HepG2 (cell line): Measurements from ENCODE around the gene STMN1. TPM values are rescaled to one million over a fixed set of nuclear protein-coding genes. Genes with fewer than 3 reads are reported as not detected.

ENCODE experiments used
- ATAC-seq: fragments of 200-7000 bp; cut with Tn5 transposase; 3 replicates; pipeline ENCODE4 v1.9.1; 2020; ENCODE audit warnings: mild to moderate bottlenecking, moderate library complexity
- BruUV-seq: library from RNA; stranded (reverse); fragments of 400-500 nt; replicated peaks from 2 replicates; lab custom pipeline; 2021; lab: Mats Ljungman, UMichigan
- CTCF ChIA-PET: fragments of 300-600 bp; formaldehyde crosslinking; extraction: SDS; loops from one replicate; lab custom pipeline; 2021; ENCODE audit warnings: low total read pairs, inconsistent platforms, low intra/inter-chr PET ratio; lab: Yijun Ruan, JAX
- POLR2A ChIA-PET: fragments of 350-600 bp; sonication (Branson Sonifier 250); formaldehyde crosslinking; loops from one replicate; lab custom pipeline; 2020; ENCODE audit warnings: antibody characterized with exemption, inconsistent platforms; lab: Yijun Ruan, JAX
- DNase-seq: peaks from one replicate; pipeline ENCODE4 v3.0.0-alpha.2; 2015; ENCODE audit warnings: low spot score
- FAIRE-seq: peaks from 3 replicates; lab custom pipeline; 2011; peaks lifted over from hg19 to GRCh38; lab: Jason Lieb, UNC
- H2AFZ ChIP-seq: one replicate; pipeline ENCODE4 v1.6.1; 2011; ENCODE audit warnings: low read length, inconsistent platforms
- H3K27ac ChIP-seq: fragments of 300-600 bp; 3 replicates; pipeline ENCODE4 v1.8.0; 2011; ENCODE audit warnings: mixed run types, mild to moderate bottlenecking, mixed read lengths, low read length, inconsistent platforms; ENCODE audit not compliant: insufficient read depth; ENCODE audit errors: extremely low read length
- H3K27me3 ChIP-seq, 2 experiments: fragments of 200-600 bp in 1 of 2; 2 replicates in 1 of 2; 3 replicates in 1 of 2; pipeline versions ENCODE4 v1.6.0 to v1.8.0; 2011; ENCODE audit warnings: low read length in 2 of 2, mild to moderate bottlenecking in 2 of 2, moderate library complexity in 2 of 2, inconsistent platforms in 1 of 2; ENCODE audit not compliant: insufficient read depth in 2 of 2, control insufficient read depth in 1 of 2
- H3K36me3 ChIP-seq, 2 experiments: fragments of 200-600 bp in 1 of 2; replicated peaks in 1 of 2; 2 replicates in 1 of 2; 3 replicates in 1 of 2; pipeline versions ENCODE4 v1.5.1 to v1.8.0; 2011; ENCODE audit warnings: low read length in 2 of 2, inconsistent platforms in 1 of 2; ENCODE audit not compliant: insufficient read depth in 2 of 2, control insufficient read depth in 1 of 2
- H3K4me1 ChIP-seq: 2 replicates; pipeline ENCODE4 v1.5.1; 2012; ENCODE audit warnings: low read length, inconsistent platforms; ENCODE audit not compliant: insufficient read depth
- H3K4me2 ChIP-seq: 2 replicates; pipeline ENCODE4 v1.6.0; 2011; ENCODE audit warnings: low read depth, low read length, inconsistent platforms
- H3K4me3 ChIP-seq, 3 experiments: fragments of 200-600 bp in 1 of 3; sonication (generic), shearing (Covaris generic) in 1 of 3; replicated peaks in 1 of 3; 2 replicates each; pipeline ENCODE4 v1.5.1; 2011 to 2016; ENCODE audit warnings: low read length in 3 of 3, inconsistent platforms in 2 of 3, low read depth in 2 of 3, mild to moderate bottlenecking in 2 of 3, control low read depth in 1 of 3, mixed read lengths in 1 of 3; ENCODE audit not compliant: insufficient read depth in 1 of 3
- H3K79me2 ChIP-seq: one replicate; pipeline ENCODE4 v1.6.1; 2011; ENCODE audit warnings: low read length, inconsistent platforms; ENCODE audit not compliant: insufficient read depth
- H3K9ac ChIP-seq: 2 replicates; pipeline ENCODE4 v1.6.0; 2011; ENCODE audit warnings: mild to moderate bottlenecking, low read depth, low read length, inconsistent platforms; ENCODE audit not compliant: insufficient read depth
- H3K9me3 ChIP-seq: 2 replicates; pipeline ENCODE4 v1.5.1; 2012; ENCODE audit warnings: mild to moderate bottlenecking, low read length
- H4K20me1 ChIP-seq: 2 replicates; pipeline ENCODE4 v1.6.0; 2011; ENCODE audit warnings: inconsistent platforms, mild to moderate bottlenecking, low read length, moderate library complexity; ENCODE audit not compliant: insufficient read depth
- ATF2 ChIP-seq: sonication (generic); formaldehyde crosslinking; IDR thresholded peaks from 2 replicates; pipeline ENCODE4 v1.4.0; 2020; ENCODE audit warnings: missing genetic modification reagents
- CBX1 ChIP-seq: IDR thresholded peaks from one replicate; pipeline ENCODE4 v1.6.1; 2016; ENCODE audit warnings: antibody characterized with exemption, low read depth
- ETV6 ChIP-seq: sonication (generic); formaldehyde crosslinking; conservative IDR thresholded peaks from 2 replicates; pipeline ENCODE4 v1.4.0; 2020; ENCODE audit warnings: missing genetic modification reagents
- GFI1 ChIP-seq: sonication (generic); formaldehyde crosslinking; IDR thresholded peaks from 2 replicates; pipeline ENCODE4 v1.5.0; 2020; ENCODE audit warnings: missing genetic modification reagents, mild to moderate bottlenecking, borderline replicate concordance
- HOXA5 ChIP-seq: sonication (generic); formaldehyde crosslinking; IDR thresholded peaks from 2 replicates; pipeline ENCODE4 v1.4.0; 2020; ENCODE audit warnings: missing genetic modification reagents
- KMT2B ChIP-seq: IDR thresholded peaks from 2 replicates; pipeline ENCODE4 v1.6.1; 2016; ENCODE audit warnings: missing genetic modification reagents, missing compliant biosample characterization
- MED8 ChIP-seq: sonication (generic); formaldehyde crosslinking; IDR thresholded peaks from 2 replicates; pipeline ENCODE4 v1.8.1; 2023; ENCODE audit warnings: mild to moderate bottlenecking, missing genetic modification reagents; ENCODE audit not compliant: insufficient replicate concordance
- RXRB ChIP-seq: IDR thresholded peaks from 2 replicates; pipeline ENCODE4 v1.6.1; 2016; ENCODE audit warnings: borderline replicate concordance, missing genetic modification reagents, missing compliant biosample characterization
- SATB2 ChIP-seq: sonication (generic); formaldehyde crosslinking; IDR thresholded peaks from 2 replicates; pipeline ENCODE4 v1.5.0; 2020; ENCODE audit warnings: missing genetic modification reagents
- SP140L ChIP-seq: sonication (generic); formaldehyde crosslinking; IDR thresholded peaks from 2 replicates; pipeline ENCODE4 v1.4.0; 2020; ENCODE audit warnings: missing genetic modification reagents, borderline replicate concordance
- SRSF1 ChIP-seq: fragments of 200-400 bp; formaldehyde crosslinking; optimal IDR thresholded peaks from 2 replicates; pipeline ENCODE3; 2017; ENCODE audit warnings: mild to moderate bottlenecking, low read depth, low read length, moderate library complexity
- TP53 ChIP-seq: sonication (generic); formaldehyde crosslinking; conservative IDR thresholded peaks from 2 replicates; pipeline ENCODE4 v1.4.0; 2020; ENCODE audit warnings: missing genetic modification reagents
- TRIM24 ChIP-seq: sonication (generic); formaldehyde crosslinking; IDR thresholded peaks from 2 replicates; pipeline ENCODE4 v1.8.0; 2022; ENCODE audit warnings: mild to moderate bottlenecking, missing genetic modification reagents
- ZBTB21 ChIP-seq: sonication (generic); formaldehyde crosslinking; IDR thresholded peaks from 2 replicates; pipeline ENCODE4 v1.4.0; 2020; ENCODE audit warnings: missing genetic modification reagents
- ZEB1 ChIP-seq: IDR thresholded peaks from 2 replicates; pipeline ENCODE4 v1.6.1; 2012; ENCODE audit warnings: mild to moderate bottlenecking, low read depth, inconsistent platforms; ENCODE audit not compliant: insufficient replicate concordance
- ZMYM3 ChIP-seq: sonication (generic); formaldehyde crosslinking; IDR thresholded peaks from 2 replicates; pipeline ENCODE4 v1.5.1; 2020; ENCODE audit warnings: mild to moderate bottlenecking, missing genetic modification reagents
- ZNF253 ChIP-seq: sonication (generic); formaldehyde crosslinking; IDR thresholded peaks from 2 replicates; pipeline ENCODE4 v1.8.0; 2022; ENCODE audit warnings: mild to moderate bottlenecking, missing genetic modification reagents, borderline replicate concordance
- ZNF329 ChIP-seq: sonication (generic); formaldehyde crosslinking; IDR thresholded peaks from 2 replicates; pipeline ENCODE4 v1.9.0; 2021; ENCODE audit warnings: low read depth, mild to moderate bottlenecking, missing genetic modification reagents
- ZNF350 ChIP-seq: sonication (generic); formaldehyde crosslinking; IDR thresholded peaks from 2 replicates; pipeline ENCODE4 v1.4.0; 2020; ENCODE audit warnings: mild to moderate bottlenecking, low read depth, missing genetic modification reagents, borderline replicate concordance
- ZNF782 ChIP-seq: sonication (generic); formaldehyde crosslinking; IDR thresholded peaks from 2 replicates; pipeline ENCODE4 v1.4.0; 2020; ENCODE audit warnings: missing genetic modification reagents, mild to moderate bottlenecking, borderline replicate concordance
- ZNF878 ChIP-seq: sonication (generic); formaldehyde crosslinking; IDR thresholded peaks from 2 replicates; pipeline ENCODE4 v1.8.1; 2023; ENCODE audit warnings: mild to moderate bottlenecking, missing genetic modification reagents, moderate library complexity
- WGBS: methylation state at CpG from one replicate; pipeline ENCODE4 v1.1.6; 2017; ENCODE audit warnings: low lambda C conversion rate; 5-methylcytosine and 5-hydroxymethylcytosine counted together
- in situ Hi-C: cut with HindIII; loops from 2 replicates; pipeline ENCODE4 v1.10.0; 2017; ENCODE audit warnings: low pct_unique_long_range_greater_than_20kb; ENCODE audit not compliant: extremely low pct_ligation_motif_present
- intact Hi-C: fragments of 100-400 bp; cut with micrococcal nuclease; formaldehyde crosslinking; loops from one replicate; pipeline ENCODE4 v1.10.0; 2022; ENCODE audit not compliant: unreplicated experiment
- polyA plus RNA-seq, 8 experiments: library from polyadenylated mRNA; depleted of rRNA in 3 of 8; stranded (reverse) in 7 of 8; unstranded in 1 of 8; fragments of >200 nt; fragmentation: Illumina TruSeq in 4 of 8; extraction: Trizol in 4 of 8; gene quantifications; 2 replicates each; pipeline versions ENCODE4 v1.2.1 to v1.2.3, GENCODE V29; 2011 to 2016; ENCODE audit warnings: low read depth in 4 of 8, missing spikeins in 1 of 8, mixed read lengths in 1 of 8; ENCODE audit not compliant: insufficient read depth in 1 of 8
- total RNA-seq, 5 experiments: library from RNA; depleted of rRNA; stranded (reverse); fragments of >200 nt; fragmentation: Illumina TruSeq; extraction: Trizol; gene quantifications; 2 replicates each; pipeline ENCODE4 v1.2.3, GENCODE V29; 2016; ENCODE audit warnings: low read depth in 1 of 5

The STMN1 gene
- total and polyA plus RNA-seq, 2 of the 13 experiments (the other 11 are each of a cell fraction or from before 2014, with no cell fraction given), result 45.9 to 409 TPM

GRCh38 chr1:25902462-25902861 lies 3.8 kb downstream of the STMN1 start:
- POLR2A ChIA-PET, result no interaction called here

DNA sequence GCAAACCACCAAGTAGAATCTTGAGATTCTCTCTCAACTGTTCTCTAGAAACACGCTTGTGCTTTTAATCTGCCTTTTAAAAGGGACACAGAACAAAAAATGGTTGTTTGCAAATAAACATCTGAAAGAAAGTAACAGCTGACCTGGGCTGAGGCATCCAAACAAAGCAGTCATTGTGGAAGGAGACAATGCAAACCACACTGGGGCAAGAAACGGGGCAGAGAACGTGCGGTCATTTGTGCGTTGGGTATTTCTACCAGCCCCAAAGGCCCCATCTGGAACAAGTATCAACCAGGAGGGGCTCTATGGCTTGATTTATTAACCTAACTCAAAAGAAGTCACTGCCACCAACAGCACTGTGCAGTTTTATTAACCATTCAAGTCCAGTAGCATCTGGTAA lies 6.0 kb downstream of the STMN1 start:
- DNase-seq (no peak), FAIRE-seq (no peak), ATAC-seq (no peak)
- Histone ChIP-seq H3K9ac (no peak overlapping the region), H4K20me1 (peaks cover 3% of the 10 kb centered on the region; the same call in 1 of the 2 replicates), H3K27ac (no peak overlapping the region), H3K79me2 (peaks cover 36% of the 10 kb centered on the region), H3K4me1 (peaks cover 27% of the 10 kb centered on the region), H2AFZ (no peak overlapping the region), H3K9me3 (no peaks in the 10 kb centered on the region), H3K27me3 (no peaks in the 10 kb centered on the region; a peak in 1 of 5 replicates), H3K36me3 (peaks cover 6 to 57% of the 10 kb centered on the region in 2 experiments), H3K4me2 (no peak overlapping the region), H3K4me3 (no peak overlapping the region)
- ChIA-PET CTCF (no interaction called here), POLR2A (interaction anchor here (0.6 kb wide), 1 partner anchor 104 kb away, joined by 4 read pairs; no protein-coding TSS in a partner anchor)
- BruUV-seq, result no TSS peak
- in situ Hi-C loops (no loop called here), intact Hi-C loops (no loop called here)
- TF ChIP-seq ZNF329 (no peak), SRSF1 (no peak), SP140L (CRISPR knock-in tag) (no peak), GFI1 (CRISPR knock-in tag) (no peak), ZEB1 (no peak), KMT2B (no peak), CBX1 (no peak), HOXA5 (CRISPR knock-in tag) (no peak), ZNF782 (CRISPR knock-in tag) (no peak), TP53 (no peak), ZMYM3 (CRISPR knock-in tag) (no peak), ZNF253 (CRISPR knock-in tag) (no peak)
- WGBS, result 96% methylated on average over 5 of the region's 5 CpGs

More at GRCh38 chr1:25902462-25902861, 3.8 kb downstream of the STMN1 start:
- CTCF ChIA-PET, result no interaction called here
- 94% methylated on average over 3 of the region's 3 CpGs for WGBS
- Histone ChIP-seq H4K20me1 (peaks cover 4% of the 10 kb centered on the region; the same call in 1 of the 2 replicates), H3K27ac (no peak overlapping the region), H3K9ac (no peak overlapping the region), H3K4me2 (no peak overlapping the region), H2AFZ (no peak overlapping the region), H3K27me3 (peaks cover 0 to 3% of the 10 kb centered on the region in 2 experiments; a peak in 2 of 5 replicates), H3K4me3 (no peak overlapping the region), H3K4me1 (peaks cover 36% of the 10 kb centered on the region), H3K36me3 (peaks cover 6 to 57% of the 10 kb centered on the region in 2 experiments), H3K9me3 (no peaks in the 10 kb centered on the region), H3K79me2 (peaks cover 36% of the 10 kb centered on the region)
- ATAC-seq (no peak), DNase-seq (no peak), FAIRE-seq (no peak)
- in situ Hi-C loops, result no loop called here
- no peak for TF ChIP-seq SATB2 (CRISPR knock-in tag)
- no peak for TF ChIP-seq ZNF350
- no peak for TF ChIP-seq ZBTB21 (CRISPR knock-in tag)
- TF ChIP-seq ETV6 (CRISPR knock-in tag), result no peak
- no peak for TF ChIP-seq RXRB (CRISPR knock-in tag)
- TF ChIP-seq TRIM24 (CRISPR knock-in tag), result no peak
- no peak for TF ChIP-seq ATF2 (CRISPR knock-in tag)
- no peak for TF ChIP-seq MED8 (CRISPR knock-in tag)
- TF ChIP-seq ZNF878, result no peak
- intact Hi-C loops, result no loop called here
- BruUV-seq, result no TSS peak
